G401 (cell line): ENCODE results near the gene TTLL5. TPM values are rescaled to one million over a fixed set of nuclear protein-coding genes. Genes with fewer than 3 reads are reported as not detected.

ENCODE experiments used
- DNase-seq: peaks from one replicate; pipeline ENCODE4 v3.0.0-alpha.2; 2015; ENCODE audit warnings: low spot score
- in situ Hi-C: cut with HindIII; loops from 2 replicates; pipeline ENCODE4 v1.10.0; 2016; ENCODE audit warnings: low sequenced_read_pairs, mixed read lengths
- total RNA-seq: library from RNA; depleted of rRNA; stranded (reverse); fragments of >200 nt; shearing (Covaris generic); gene quantifications from 2 replicates; pipeline ENCODE4 v1.2.3, GENCODE V29; 2014

The TTLL5 gene
- total RNA-seq, 1 experiment from 2014 or later, result 25.6 TPM

- no peak for DNase-seq
- in situ Hi-C loops, result no loop called here
Measured at GRCh38 chr14:75875958-75876357, 214.9 kb downstream of the TTLL5 start.

- no peak for DNase-seq
- in situ Hi-C loops, result no loop called here
Measured at GRCh38 chr14:75876530-75876929, 215.5 kb downstream of the TTLL5 start.

- in situ Hi-C loops, result no loop called here
- no peak for DNase-seq
Measured at GRCh38 chr14:75877292-75877691, 216.2 kb downstream of the TTLL5 start.

GRCh38 chr14:75877884-75878283 lies 216.8 kb downstream of the TTLL5 start:
- in situ Hi-C loops, result no loop called here
- DNase-seq, result no peak

- in situ Hi-C loops, result no loop called here
- no peak for DNase-seq
Measured at GRCh38 chr14:75879031-75879430, 218.0 kb downstream of the TTLL5 start.

GRCh38 chr14:75880512-75880911 lies 219.5 kb downstream of the TTLL5 start:
- no peak for DNase-seq
- in situ Hi-C loops, result no loop called here

- no peak for DNase-seq
Measured at GRCh38 chr14:75881994-75882393, 220.9 kb downstream of the TTLL5 start.

GRCh38 chr14:75884198-75884611 lies 223.2 kb downstream of the TTLL5 start:
- DNase-seq, result no peak
- in situ Hi-C loops, result no loop called here

More at GRCh38 chr14:75881994-75882393, 220.9 kb downstream of the TTLL5 start:
- in situ Hi-C loops, result no loop called here

GRCh38 chr14:75885829-75886228 lies 224.8 kb downstream of the TTLL5 start:
- in situ Hi-C loops, result no loop called here
- DNase-seq, result no peak

GRCh38 chr14:75886636-75887348 lies 225.7 kb downstream of the TTLL5 start:
- in situ Hi-C loops, result no loop called here
- DNase-seq, result no peak

- in situ Hi-C loops, result no loop called here
- no peak for DNase-seq
Measured at GRCh38 chr14:75888945-75889344, 227.9 kb downstream of the TTLL5 start.

- no peak for DNase-seq
- in situ Hi-C loops, result no loop called here
Measured at GRCh38 chr14:75896341-75896740, 235.3 kb downstream of the TTLL5 start.

- no peak for DNase-seq
- in situ Hi-C loops, result no loop called here
Measured at GRCh38 chr14:75904311-75904710, 243.3 kb downstream of the TTLL5 start.

- in situ Hi-C loops, result no loop called here
- peak; percentile 11 for DNase-seq
Measured at GRCh38 chr14:75905147-75905904, 244.3 kb downstream of the TTLL5 start.

GRCh38 chr14:75906228-75906627 lies 245.2 kb downstream of the TTLL5 start:
- in situ Hi-C loops, result no loop called here

GRCh38 chr14:75906680-75907280 lies 245.7 kb downstream of the TTLL5 start:
- DNase-seq, result peak; percentile 67
- in situ Hi-C loops, result no loop called here

More at GRCh38 chr14:75906228-75906627, 245.2 kb downstream of the TTLL5 start:
- DNase-seq, result no peak

- in situ Hi-C loops, result no loop called here
- DNase-seq, result peak; percentile 23
Measured at GRCh38 chr14:75907756-75908359, 246.8 kb downstream of the TTLL5 start.

GRCh38 chr14:75909630-75910029 lies 248.6 kb downstream of the TTLL5 start:
- in situ Hi-C loops, result no loop called here
- no peak for DNase-seq

GRCh38 chr14:75910048-75910447 lies 249.0 kb downstream of the TTLL5 start:
- no peak for DNase-seq
- in situ Hi-C loops, result no loop called here

- no peak for DNase-seq
- in situ Hi-C loops, result no loop called here
Measured at GRCh38 chr14:75911883-75912282, 250.8 kb downstream of the TTLL5 start.
